Activated CD4-positive, alpha-beta T cell treated with anti-CD3 and anti-CD28 coated beads, Interleukin-2, amount 50 U/mL, for 1 hour (primary cell): ENCODE data around the gene CDK2AP2.
"Not testable (repeated sequence)": the region's sequence is repeated elsewhere in the genome, so short reads cannot be mapped to it uniquely, and the experiment has no call there.

Source experiments
- DNase-seq: peaks from one replicate; pipeline ENCODE4 v3.0.0-alpha.2; 2020

Gene CDK2AP2

GRCh38 chr11:67507864-67508485 is at the start of gene CDK2AP2:
CDK2AP2 (minus strand) TSS chr11:67508162; CDS start chr11:67508082, 80 bp downstream.
- DNase-seq: peak; percentile 96

- no peak for DNase-seq
These were observed 48.3 kb upstream of the CDK2AP2 start for GRCh38 chr11:67556244-67556643.

GRCh38 chr11:67551697-67552096 is 43.7 kb upstream of the CDK2AP2 start:
- DNase-seq: not testable (repeated sequence)

GRCh38 chr11:67551127-67551526 is 43.2 kb upstream of the CDK2AP2 start:
- no peak for DNase-seq

- no peak for DNase-seq
These were observed 40.7 kb upstream of the CDK2AP2 start for GRCh38 chr11:67548555-67549110.

- DNase-seq: not testable (repeated sequence)
These were observed 40.1 kb upstream of the CDK2AP2 start for GRCh38 chr11:67548112-67548511.

GRCh38 chr11:67545280-67545679 is 37.3 kb upstream of the CDK2AP2 start:
- DNase-seq: no peak

GRCh38 chr11:67544616-67545242 is 36.8 kb upstream of the CDK2AP2 start:
- no peak for DNase-seq

- DNase-seq: no peak
These were observed 35.6 kb upstream of the CDK2AP2 start for GRCh38 chr11:67543585-67543984.

- no peak for DNase-seq
These were observed 35.0 kb upstream of the CDK2AP2 start for GRCh38 chr11:67542971-67543370.

- no peak for DNase-seq
These were observed 34.2 kb upstream of the CDK2AP2 start for GRCh38 chr11:67542169-67542568.

- DNase-seq: no peak
These were observed 33.2 kb upstream of the CDK2AP2 start for GRCh38 chr11:67541198-67541597.

GRCh38 chr11:67539550-67539949 is 31.6 kb upstream of the CDK2AP2 start:
- no peak for DNase-seq

GRCh38 chr11:67538823-67539505 is 31.0 kb upstream of the CDK2AP2 start:
- no peak for DNase-seq

- no peak for DNase-seq
These were observed 30.3 kb upstream of the CDK2AP2 start for GRCh38 chr11:67538306-67538705.

GRCh38 chr11:67535561-67535960 is 27.6 kb upstream of the CDK2AP2 start:
- no peak for DNase-seq

- no peak for DNase-seq
These were observed 26.2 kb upstream of the CDK2AP2 start for GRCh38 chr11:67534070-67534679.

- no peak for DNase-seq
These were observed 24.9 kb upstream of the CDK2AP2 start for GRCh38 chr11:67532889-67533288.

GRCh38 chr11:67530282-67530592 is 22.3 kb upstream of the CDK2AP2 start:
- DNase-seq: no peak

GRCh38 chr11:67528376-67528775 is 20.4 kb upstream of the CDK2AP2 start:
- DNase-seq: no peak

GRCh38 chr11:67525275-67525976 is 17.5 kb upstream of the CDK2AP2 start:
- DNase-seq: no peak

- no peak for DNase-seq
These were observed 16.5 kb upstream of the CDK2AP2 start for GRCh38 chr11:67524480-67524808.
